Fibroblast of lung (primary cell): ENCODE data around the gene PUDP. TPM values are rescaled to one million over a fixed set of nuclear protein-coding genes. Genes with fewer than 3 reads are reported as not detected.
"Not testable (repeated sequence)": the region's sequence is repeated elsewhere in the genome, so short reads cannot be mapped to it uniquely, and the experiment has no call there.

Experiments
- DNase-seq, 2 donors: peaks; one replicate each; pipeline versions ENCODE4 v3.0.0 to v3.0.0-alpha.2; 2010; ENCODE audit warnings: low read depth in 2 of 2
- H2AFZ ChIP-seq: 2 replicates; pipeline ENCODE4 v1.5.1; 2012; ENCODE audit warnings: low read length, control low read depth, inconsistent platforms
- H3K27ac ChIP-seq: 2 replicates; pipeline ENCODE4 v1.5.1; 2011; ENCODE audit warnings: low read length, control low read depth; ENCODE audit not compliant: insufficient read depth
- H3K27me3 ChIP-seq: 2 replicates; pipeline ENCODE4 v1.5.1; 2011; ENCODE audit warnings: mild to moderate bottlenecking, low read length; ENCODE audit not compliant: control insufficient read depth, insufficient read depth
- H3K36me3 ChIP-seq: 2 replicates; pipeline ENCODE4 v1.5.1; 2011; ENCODE audit warnings: low read length; ENCODE audit not compliant: control insufficient read depth, insufficient read depth
- H3K4me1 ChIP-seq: 2 replicates; pipeline ENCODE4 v1.5.1; 2011; ENCODE audit warnings: low read length; ENCODE audit not compliant: control insufficient read depth, insufficient read depth; ENCODE audit errors: extremely low read depth
- H3K4me2 ChIP-seq: 2 replicates; pipeline ENCODE4 v1.5.1; 2011; ENCODE audit warnings: low read length, control low read depth; ENCODE audit not compliant: insufficient read depth; ENCODE audit errors: extremely low read depth
- H3K4me3 ChIP-seq, 4 experiments: fragments of 200-600 bp in 1 of 4; sonication (generic) in 1 of 4; replicated peaks in 1 of 4; 2 replicates each; pipeline ENCODE4 v1.5.1; 2011 to 2016; ENCODE audit warnings: low read length in 4 of 4, low read depth in 3 of 4, mild to moderate bottlenecking in 3 of 4, control low read depth in 2 of 4, inconsistent platforms in 1 of 4, mixed read lengths in 1 of 4; ENCODE audit not compliant: insufficient read depth in 1 of 4; ENCODE audit errors: control extremely low read depth in 1 of 4
- H3K79me2 ChIP-seq: 2 replicates; pipeline ENCODE4 v1.5.1; 2012; ENCODE audit warnings: mild to moderate bottlenecking, low read length, inconsistent platforms; ENCODE audit not compliant: control insufficient read depth, insufficient read depth
- H3K9ac ChIP-seq: 2 replicates; pipeline ENCODE4 v1.5.1; 2011; ENCODE audit warnings: mild to moderate bottlenecking, low read length, control low read depth; ENCODE audit not compliant: insufficient read depth
- H3K9me3 ChIP-seq: 2 replicates; pipeline ENCODE4 v1.5.1; 2012; ENCODE audit warnings: low read depth, low read length; ENCODE audit not compliant: control insufficient read depth, insufficient read depth
- H4K20me1 ChIP-seq: 2 replicates; pipeline ENCODE4 v1.5.1; 2011; ENCODE audit warnings: low read length; ENCODE audit not compliant: control insufficient read depth, insufficient read depth; ENCODE audit errors: extremely low read depth
- CTCF ChIP-seq, 2 donors: IDR thresholded peaks in 1 of 2; conservative IDR thresholded peaks in 1 of 2; 1 replicate in 1 of 2; 2 replicates in 1 of 2; pipeline ENCODE4 v1.5.1; 2011 to 2012; ENCODE audit warnings: low read length in 2 of 2, control low read depth in 1 of 2, inconsistent platforms in 1 of 2, low read depth in 1 of 2, mild to moderate bottlenecking in 1 of 2
- EZH2 ChIP-seq: IDR thresholded peaks from 2 replicates; pipeline ENCODE4 v1.5.1; 2012; ENCODE audit warnings: low read length, control low read depth, mild to moderate bottlenecking; ENCODE audit errors: missing control alignments
- polyA plus RNA-seq, 2 donors: library from polyadenylated mRNA; depleted of rRNA in 1 of 2; stranded (reverse) in 1 of 2; unstranded in 1 of 2; fragments of >200 nt; gene quantifications; 2 replicates each; pipeline ENCODE4 v1.2.1, GENCODE V29; 2011 to 2012; ENCODE audit warnings: missing spikeins in 1 of 2
- total RNA-seq: library from RNA; depleted of rRNA; stranded (reverse); fragments of >200 nt; gene quantifications from 2 replicates; pipeline ENCODE4 v1.2.1, GENCODE V29; 2014

Gene PUDP
- total and polyA plus RNA-seq, 2 donors (not counting 1 experiment from before 2014, with no cell fraction given) = 7.6 to 19.8 TPM

- no peaks in the 10 kb centered on the region for H4K20me1 ChIP-seq
- no peaks in the 10 kb centered on the region for H3K27me3 ChIP-seq
- no peak overlapping the region for H3K9ac ChIP-seq
- H3K4me3 ChIP-seq = no peak overlapping the region
- TF ChIP-seq EZH2 = no peak
- no peak for TF ChIP-seq CTCF (conservative IDR thresholded peaks at IDR 0.05 in 1 of 2, IDR thresholded peaks at IDR 0.05 in 1 of 2; ENCODE audit: low read depth in 1 of 2, low read length in 2 of 2)
- H3K9me3 ChIP-seq = no peaks in the 10 kb centered on the region
- no peaks in the 10 kb centered on the region for H3K4me1 ChIP-seq
- no peak overlapping the region for H2AFZ ChIP-seq
- H3K36me3 ChIP-seq = peaks cover 1% of the 10 kb centered on the region
- no peaks in the 10 kb centered on the region for H3K79me2 ChIP-seq
- no peak for DNase-seq
- no peak overlapping the region for H3K27ac ChIP-seq
- H3K4me2 ChIP-seq = no peak overlapping the region
These were observed 45.8 kb downstream of the PUDP start for GRCh38 chrX:7102119-7102518.

- TF ChIP-seq EZH2 (no peak), CTCF (conservative IDR thresholded peaks at IDR 0.05 in 1 of 2, IDR thresholded peaks at IDR 0.05 in 1 of 2; ENCODE audit: low read depth in 1 of 2, low read length in 2 of 2) (no peak)
- DNase-seq = no peak
These were observed 47.9 kb downstream of the PUDP start for GRCh38 chrX:7100022-7100421.

GRCh38 chrX:7095657-7096056, 52.3 kb downstream of the PUDP start:
- H3K4me2 ChIP-seq, H3K4me1 ChIP-seq, H3K27ac ChIP-seq, H3K9me3 ChIP-seq, H3K4me3 ChIP-seq, H4K20me1 ChIP-seq, H3K79me2 ChIP-seq, H3K9ac ChIP-seq, H2AFZ ChIP-seq, H3K36me3 ChIP-seq, H3K27me3 ChIP-seq, DNase-seq: not testable (repeated sequence)

More at GRCh38 chrX:7100022-7100421, 47.9 kb downstream of the PUDP start:
- H3K9me3 ChIP-seq = no peaks in the 10 kb centered on the region
- H3K4me1 ChIP-seq = no peaks in the 10 kb centered on the region
- H2AFZ ChIP-seq = no peak overlapping the region
- H3K27ac ChIP-seq = no peak overlapping the region
- H3K4me2 ChIP-seq = no peak overlapping the region
- no peak overlapping the region for H3K9ac ChIP-seq
- H3K79me2 ChIP-seq = no peaks in the 10 kb centered on the region
- no peak overlapping the region for H3K4me3 ChIP-seq
- H3K27me3 ChIP-seq = no peaks in the 10 kb centered on the region
- H4K20me1 ChIP-seq = no peaks in the 10 kb centered on the region
- H3K36me3 ChIP-seq = peaks cover 1% of the 10 kb centered on the region
